ENCODE data around the gene OSTF1.

The OSTF1 gene

GRCh38 chr9:75148561-75148960 lies 60.2 kb downstream of the OSTF1 start:
- H3K9me3 ChIP-seq (ENCODE audit: control insufficient read depth in 5 of 5, low read length in 5 of 5): peaks cover 0 to 5% (median 0%) of the 10 kb centered on the region in 5 donors
- no peak overlapping the region for H3K27ac ChIP-seq (ENCODE audit: low read depth, low read length)
- no peaks in the 10 kb centered on the region for H3K27me3 ChIP-seq (ENCODE audit: control insufficient read depth in 5 of 5, insufficient read depth in 4 of 5, low read length in 5 of 5)
- H3K36me3 ChIP-seq (ENCODE audit: control insufficient read depth in 5 of 5, insufficient read depth in 5 of 5, low read length in 5 of 5): peaks cover 30 to 47% (median 41%) of the 10 kb centered on the region in 5 donors
- no peak overlapping the region for H3K4me3 ChIP-seq (ENCODE audit: low read depth in 1 of 5, low read length in 5 of 5)
- H3K9ac ChIP-seq (ENCODE audit: low read length in 5 of 5): no peak overlapping the region
- H3K4me1 ChIP-seq (ENCODE audit: control insufficient read depth in 5 of 5, insufficient read depth in 5 of 5, low read length in 5 of 5): peaks cover 0 to 4% (median 0%) of the 10 kb centered on the region in 5 donors

DNA sequence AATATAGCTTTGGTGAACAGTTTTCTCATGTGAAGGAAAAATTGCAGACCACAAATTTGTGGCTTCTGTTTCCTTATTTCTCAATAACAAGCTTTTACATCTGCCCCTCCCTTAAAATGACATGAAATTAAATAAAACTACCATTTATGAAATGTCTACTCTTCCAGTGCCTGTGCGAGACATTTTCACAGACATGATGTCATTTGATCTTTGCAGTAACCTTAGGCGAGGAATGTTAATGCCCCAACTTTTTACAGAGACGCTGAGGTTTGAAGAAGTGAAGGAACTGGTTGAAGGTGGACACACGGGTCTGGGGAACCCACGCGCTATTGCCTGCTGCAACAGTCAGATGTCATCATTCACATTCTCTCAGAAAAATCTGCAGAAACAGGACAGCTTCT lies 61.5 kb downstream of the OSTF1 start:
- Histone ChIP-seq H3K36me3 (ENCODE audit: control insufficient read depth in 5 of 5, insufficient read depth in 5 of 5, low read length in 5 of 5) (peaks cover 22 to 34% (median 31%) of the 10 kb centered on the region in 5 donors), H3K4me1 (ENCODE audit: control insufficient read depth in 5 of 5, insufficient read depth in 5 of 5, low read length in 5 of 5) (peaks cover 0 to 4% (median 0%) of the 10 kb centered on the region in 5 donors)

DNA sequence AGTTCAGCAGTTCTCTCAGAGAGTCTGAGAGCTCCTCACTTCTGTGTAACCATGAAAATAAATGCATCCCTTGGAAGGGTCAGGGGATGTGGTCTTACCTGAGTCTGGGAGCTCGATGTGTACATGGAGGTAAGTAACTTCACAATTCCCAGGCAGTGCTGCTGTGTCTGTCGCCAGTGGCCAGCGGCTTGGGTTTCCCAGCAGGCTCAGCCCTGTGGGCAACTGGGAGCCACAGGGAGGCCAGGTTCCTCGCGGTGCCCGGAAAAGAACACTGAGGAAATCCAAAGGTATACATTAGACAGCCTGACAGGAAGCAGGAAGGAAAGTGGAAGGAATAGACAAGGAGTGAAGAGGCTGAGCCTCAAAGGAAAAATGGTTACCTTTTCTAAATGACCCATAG lies 62.2 kb downstream of the OSTF1 start:
- H3K27ac ChIP-seq (ENCODE audit: low read depth, low read length): no peak overlapping the region
- no peak overlapping the region for H3K9ac ChIP-seq (ENCODE audit: low read length in 5 of 5)

More for the DNA sequence above, 61.5 kb downstream of the OSTF1 start:
- no peak overlapping the region for H3K27ac ChIP-seq (ENCODE audit: low read depth, low read length)
- H3K9me3 ChIP-seq (ENCODE audit: control insufficient read depth in 5 of 5, low read length in 5 of 5): no peaks in the 10 kb centered on the region
- H3K9ac ChIP-seq (ENCODE audit: low read length in 5 of 5): no peak overlapping the region
- H3K4me3 ChIP-seq (ENCODE audit: low read depth in 1 of 5, low read length in 5 of 5): no peak overlapping the region
- no peaks in the 10 kb centered on the region for H3K27me3 ChIP-seq (ENCODE audit: control insufficient read depth in 5 of 5, insufficient read depth in 4 of 5, low read length in 5 of 5)

DNA sequence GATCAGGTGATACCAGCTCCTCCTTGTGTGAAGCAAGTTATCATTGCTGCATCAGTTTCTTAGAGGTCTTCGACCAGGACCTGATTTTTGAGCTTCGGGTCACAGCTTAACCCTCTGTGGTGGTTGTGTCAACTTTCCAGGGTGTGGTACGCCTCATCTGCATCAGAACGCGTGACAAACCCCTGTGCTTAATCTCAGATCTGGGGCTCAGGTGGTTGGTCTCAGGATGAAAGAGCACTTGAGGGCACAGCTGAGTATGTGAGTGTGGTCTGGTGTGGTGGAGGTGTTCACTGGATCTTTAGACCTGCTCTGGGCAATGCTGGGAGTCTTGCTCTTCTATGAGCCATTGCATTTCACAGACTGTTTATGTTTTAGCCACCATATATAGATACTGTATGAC lies 64.1 kb downstream of the OSTF1 start:
- H3K27ac ChIP-seq (ENCODE audit: low read depth, low read length): no peak overlapping the region
- no peaks in the 10 kb centered on the region for H3K9me3 ChIP-seq (ENCODE audit: control insufficient read depth in 5 of 5, low read length in 5 of 5)
- H3K27me3 ChIP-seq (ENCODE audit: control insufficient read depth in 5 of 5, insufficient read depth in 4 of 5, low read length in 5 of 5): no peaks in the 10 kb centered on the region
- peaks cover 0 to 4% (median 0%) of the 10 kb centered on the region in 5 donors for H3K4me1 ChIP-seq (ENCODE audit: control insufficient read depth in 5 of 5, insufficient read depth in 5 of 5, low read length in 5 of 5)
- H3K36me3 ChIP-seq (ENCODE audit: control insufficient read depth in 5 of 5, insufficient read depth in 5 of 5, low read length in 5 of 5): peaks cover 20 to 33% (median 30%) of the 10 kb centered on the region in 5 donors
- no peak overlapping the region for H3K4me3 ChIP-seq (ENCODE audit: low read depth in 1 of 5, low read length in 5 of 5)
- no peak overlapping the region for H3K9ac ChIP-seq (ENCODE audit: low read length in 5 of 5)

More for the DNA sequence above, 62.2 kb downstream of the OSTF1 start:
- Histone ChIP-seq H3K27me3 (ENCODE audit: control insufficient read depth in 5 of 5, insufficient read depth in 4 of 5, low read length in 5 of 5) (no peaks in the 10 kb centered on the region), H3K36me3 (ENCODE audit: control insufficient read depth in 5 of 5, insufficient read depth in 5 of 5, low read length in 5 of 5) (peaks cover 25 to 36% (median 28%) of the 10 kb centered on the region in 5 donors), H3K4me1 (ENCODE audit: control insufficient read depth in 5 of 5, insufficient read depth in 5 of 5, low read length in 5 of 5) (peaks cover 0 to 4% (median 0%) of the 10 kb centered on the region in 5 donors), H3K9me3 (ENCODE audit: control insufficient read depth in 5 of 5, low read length in 5 of 5) (no peaks in the 10 kb centered on the region), H3K4me3 (ENCODE audit: low read depth in 1 of 5, low read length in 5 of 5) (no peak overlapping the region)

DNA sequence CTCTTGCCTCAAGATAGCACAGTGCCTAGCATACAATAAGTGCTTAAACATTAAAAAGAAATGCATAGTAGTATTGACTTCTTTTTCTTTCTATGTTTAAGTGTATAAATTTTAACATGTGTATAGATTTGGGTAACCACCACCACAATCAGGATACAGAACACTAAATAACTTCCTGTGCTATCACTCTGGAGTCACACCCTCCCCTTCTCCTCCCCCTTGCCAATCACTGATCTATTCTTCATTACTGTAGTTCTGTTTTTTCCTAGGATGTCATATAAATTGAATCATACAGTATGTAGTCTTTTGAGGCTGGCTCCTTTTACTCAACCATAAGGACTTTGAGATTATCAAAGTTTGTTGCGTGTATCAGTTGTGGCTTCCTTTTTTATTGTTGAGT lies 68.5 kb downstream of the OSTF1 start:
- peaks cover 5 to 27% (median 16%) of the 10 kb centered on the region in 5 donors for H3K36me3 ChIP-seq (ENCODE audit: control insufficient read depth in 5 of 5, insufficient read depth in 5 of 5, low read length in 5 of 5)
- no peaks in the 10 kb centered on the region for H3K27me3 ChIP-seq (ENCODE audit: control insufficient read depth in 5 of 5, insufficient read depth in 4 of 5, low read length in 5 of 5)
- no peaks in the 10 kb centered on the region for H3K4me1 ChIP-seq (ENCODE audit: control insufficient read depth in 5 of 5, insufficient read depth in 5 of 5, low read length in 5 of 5)
- H3K4me3 ChIP-seq (ENCODE audit: low read depth in 1 of 5, low read length in 5 of 5): no peak overlapping the region
- H3K9me3 ChIP-seq (ENCODE audit: control insufficient read depth in 5 of 5, low read length in 5 of 5): no peaks in the 10 kb centered on the region
- no peak overlapping the region for H3K27ac ChIP-seq (ENCODE audit: low read depth, low read length)
- H3K9ac ChIP-seq (ENCODE audit: low read length in 5 of 5): no peak overlapping the region

DNA sequence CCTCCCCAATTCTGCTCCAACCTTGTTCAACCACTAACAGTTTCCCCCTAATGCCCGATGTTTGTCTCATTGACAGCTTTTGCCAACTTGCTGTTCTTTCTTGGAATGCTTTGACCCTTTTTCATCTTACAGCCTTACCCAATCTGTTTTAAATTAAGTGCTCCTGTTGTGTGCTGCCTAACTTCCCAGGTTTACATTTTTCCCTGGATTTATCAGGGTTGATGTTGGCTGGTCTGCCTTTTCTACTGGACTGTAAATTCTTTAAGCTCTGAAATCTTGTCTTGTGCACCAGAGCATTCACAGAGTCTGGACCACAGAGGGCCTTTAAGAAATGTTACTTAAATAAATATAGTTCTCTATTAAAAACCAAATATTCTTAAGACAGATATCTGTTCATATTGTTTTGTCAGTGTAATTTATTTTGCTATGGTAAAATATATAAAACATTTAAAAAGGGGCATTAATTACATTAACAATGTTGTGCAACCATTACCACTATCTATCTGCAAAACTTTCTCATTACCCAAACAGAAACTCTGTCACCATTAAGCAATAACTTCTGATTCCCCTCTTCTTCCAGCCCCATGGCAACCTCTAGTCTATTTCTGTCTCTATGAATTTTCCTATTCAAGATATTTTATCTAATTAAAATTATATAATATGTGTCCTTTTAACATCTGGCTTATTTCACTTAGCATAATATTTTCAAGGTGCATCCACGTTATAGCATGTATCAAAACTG lies 73.0 kb downstream of the OSTF1 start:
- H3K4me1 ChIP-seq (ENCODE audit: control insufficient read depth in 5 of 5, insufficient read depth in 5 of 5, low read length in 5 of 5): no peaks in the 10 kb centered on the region
- H3K4me3 ChIP-seq (ENCODE audit: low read depth in 1 of 5, low read length in 5 of 5): no peak overlapping the region
- peaks cover 4 to 17% (median 7%) of the 10 kb centered on the region in 5 donors for H3K36me3 ChIP-seq (ENCODE audit: control insufficient read depth in 5 of 5, insufficient read depth in 5 of 5, low read length in 5 of 5)
- peaks cover 0 to 2% (median under 1%) of the 10 kb centered on the region in 5 donors for H3K9me3 ChIP-seq (ENCODE audit: control insufficient read depth in 5 of 5, low read length in 5 of 5)
- H3K9ac ChIP-seq (ENCODE audit: low read length in 5 of 5): no peak overlapping the region
- H3K27me3 ChIP-seq (ENCODE audit: control insufficient read depth in 5 of 5, insufficient read depth in 4 of 5, low read length in 5 of 5): no peaks in the 10 kb centered on the region
- H3K27ac ChIP-seq (ENCODE audit: low read depth, low read length): no peak overlapping the region

DNA sequence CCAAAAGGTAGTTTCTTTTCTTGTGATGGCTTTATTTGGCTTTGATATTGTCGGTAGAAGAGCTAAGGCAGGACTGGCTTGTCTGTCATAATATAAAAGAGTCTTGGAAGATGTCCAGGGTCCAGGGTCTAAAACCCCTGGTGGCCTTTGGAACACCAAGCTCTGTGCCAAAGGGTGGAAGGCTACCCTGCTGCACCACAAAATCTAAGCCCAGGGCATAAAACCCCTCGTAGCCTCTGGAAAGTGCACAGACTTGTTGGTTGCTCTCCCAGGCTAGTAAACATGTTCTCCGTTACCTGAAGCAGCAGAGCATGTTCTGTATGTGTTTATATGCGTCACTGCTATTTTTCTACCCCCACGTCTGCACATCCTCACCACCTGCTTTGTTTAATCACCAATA lies 75.5 kb downstream of the OSTF1 start:
- peaks cover 9 to 28% (median 12%) of the 10 kb centered on the region in 5 donors for H3K36me3 ChIP-seq (ENCODE audit: control insufficient read depth in 5 of 5, insufficient read depth in 5 of 5, low read length in 5 of 5)
- H3K27ac ChIP-seq (ENCODE audit: low read depth, low read length): no peak overlapping the region
- no peak overlapping the region for H3K4me3 ChIP-seq (ENCODE audit: low read depth in 1 of 5, low read length in 5 of 5)
- H3K4me1 ChIP-seq (ENCODE audit: control insufficient read depth in 5 of 5, insufficient read depth in 5 of 5, low read length in 5 of 5): no peaks in the 10 kb centered on the region
- H3K27me3 ChIP-seq (ENCODE audit: control insufficient read depth in 5 of 5, insufficient read depth in 4 of 5, low read length in 5 of 5): no peaks in the 10 kb centered on the region
- peaks cover 0 to 7% (median 4%) of the 10 kb centered on the region in 5 donors for H3K9me3 ChIP-seq (ENCODE audit: control insufficient read depth in 5 of 5, low read length in 5 of 5)
- H3K9ac ChIP-seq (ENCODE audit: low read length in 5 of 5): no peak overlapping the region

DNA sequence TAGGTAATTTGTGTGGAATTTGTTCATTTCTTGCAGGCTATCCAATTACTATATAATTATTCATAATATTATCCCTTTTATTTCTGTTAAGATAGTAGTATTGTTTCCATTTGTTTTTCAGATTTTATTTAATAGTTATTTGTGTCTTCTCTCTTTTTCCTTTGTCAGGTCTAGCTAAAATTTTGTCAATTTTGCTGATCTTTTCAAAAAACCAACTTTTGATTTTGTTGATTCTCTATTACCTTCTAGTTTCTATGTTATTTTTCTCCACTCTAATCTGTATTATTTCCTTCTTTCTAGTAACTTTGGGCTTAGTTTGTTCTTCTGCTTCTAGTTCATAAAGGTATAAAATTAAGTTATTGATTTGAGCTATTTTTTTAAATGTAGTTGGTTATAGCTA lies 76.3 kb downstream of the OSTF1 start:
- Histone ChIP-seq H3K27ac (ENCODE audit: low read depth, low read length) (no peak overlapping the region), H3K4me1 (ENCODE audit: control insufficient read depth in 5 of 5, insufficient read depth in 5 of 5, low read length in 5 of 5) (no peaks in the 10 kb centered on the region), H3K27me3 (ENCODE audit: control insufficient read depth in 5 of 5, insufficient read depth in 4 of 5, low read length in 5 of 5) (no peaks in the 10 kb centered on the region), H3K9ac (ENCODE audit: low read length in 5 of 5) (no peak overlapping the region), H3K4me3 (ENCODE audit: low read depth in 1 of 5, low read length in 5 of 5) (no peak overlapping the region), H3K9me3 (ENCODE audit: control insufficient read depth in 5 of 5, low read length in 5 of 5) (peaks cover 0 to 7% (median 4%) of the 10 kb centered on the region in 5 donors), H3K36me3 (ENCODE audit: control insufficient read depth in 5 of 5, insufficient read depth in 5 of 5, low read length in 5 of 5) (peaks cover 9 to 33% (median 12%) of the 10 kb centered on the region in 5 donors)

DNA sequence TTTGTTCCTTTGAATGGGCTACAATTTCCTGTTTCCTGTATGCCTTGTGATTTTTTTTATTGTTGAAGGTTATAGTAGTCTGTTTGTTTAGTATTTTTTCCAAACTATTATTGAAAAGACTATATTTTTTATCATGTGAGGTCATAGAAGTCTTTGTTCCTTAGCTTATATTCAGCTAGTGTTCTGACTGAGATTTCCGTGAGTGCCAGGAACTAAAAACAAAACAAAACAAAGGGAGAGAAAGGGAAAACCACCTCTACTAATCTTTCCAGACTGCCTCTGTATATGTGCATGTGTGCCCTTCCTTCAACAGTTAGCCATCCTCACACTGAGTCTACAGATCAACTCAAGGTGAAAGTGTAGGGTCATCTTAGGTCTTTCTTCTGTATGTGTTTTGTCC lies 79.0 kb downstream of the OSTF1 start:
- no peak overlapping the region for H3K9ac ChIP-seq (ENCODE audit: low read length in 5 of 5)
- no peaks in the 10 kb centered on the region for H3K4me1 ChIP-seq (ENCODE audit: control insufficient read depth in 5 of 5, insufficient read depth in 5 of 5, low read length in 5 of 5)
- H3K27ac ChIP-seq (ENCODE audit: low read depth, low read length): no peak overlapping the region
- no peak overlapping the region for H3K4me3 ChIP-seq (ENCODE audit: low read depth in 1 of 5, low read length in 5 of 5)
- H3K9me3 ChIP-seq (ENCODE audit: control insufficient read depth in 5 of 5, low read length in 5 of 5): peaks cover 0 to 7% (median 4%) of the 10 kb centered on the region in 5 donors
- H3K36me3 ChIP-seq (ENCODE audit: control insufficient read depth in 5 of 5, insufficient read depth in 5 of 5, low read length in 5 of 5): peaks cover 13 to 38% (median 23%) of the 10 kb centered on the region in 5 donors
- no peaks in the 10 kb centered on the region for H3K27me3 ChIP-seq (ENCODE audit: control insufficient read depth in 5 of 5, insufficient read depth in 4 of 5, low read length in 5 of 5)

- Histone ChIP-seq H3K9ac (ENCODE audit: low read length in 5 of 5) (no peak overlapping the region), H3K27ac (ENCODE audit: low read depth, low read length) (no peak overlapping the region)
These were observed 80.2 kb downstream of the OSTF1 start for GRCh38 chr9:75168270-75169178.

More at GRCh38 chr9:75168270-75169178, 80.2 kb downstream of the OSTF1 start:
- Histone ChIP-seq H3K9me3 (ENCODE audit: control insufficient read depth in 5 of 5, low read length in 5 of 5) (peaks cover 0 to 7% (median 4%) of the 10 kb centered on the region in 5 donors), H3K4me3 (ENCODE audit: low read depth in 1 of 5, low read length in 5 of 5) (no peak overlapping the region), H3K27me3 (ENCODE audit: control insufficient read depth in 5 of 5, insufficient read depth in 4 of 5, low read length in 5 of 5) (no peaks in the 10 kb centered on the region), H3K36me3 (ENCODE audit: control insufficient read depth in 5 of 5, insufficient read depth in 5 of 5, low read length in 5 of 5) (peaks cover 13 to 43% (median 23%) of the 10 kb centered on the region in 5 donors), H3K4me1 (ENCODE audit: control insufficient read depth in 5 of 5, insufficient read depth in 5 of 5, low read length in 5 of 5) (no peaks in the 10 kb centered on the region)

All from subcutaneous abdominal adipose tissue (tissue), 5 donors.